MCF 10A (cell line): ENCODE data around the gene TPP2. TPM values are rescaled to one million over a fixed set of nuclear protein-coding genes. Genes with fewer than 3 reads are reported as not detected.

ENCODE experiments used
- BruUV-seq: library from RNA; stranded (reverse); fragments of 400-500 nt; replicated peaks from 2 replicates; lab custom pipeline; 2021; lab: Mats Ljungman, UMichigan
- CTCF ChIA-PET: fragments of 300-600 bp; sonication (Branson Sonifier 250); formaldehyde crosslinking; extraction: SDS; loops from one replicate; lab custom pipeline; 2021; ENCODE audit warnings: antibody characterized with exemption, inconsistent platforms; lab: Yijun Ruan, JAX
- POLR2A ChIA-PET: fragments of 300-600, 350-650 bp; sonication (Branson Sonifier 250); formaldehyde crosslinking; extraction: SDS; loops from one replicate; lab custom pipeline; 2020; ENCODE audit warnings: antibody characterized with exemption, inconsistent platforms; lab: Yijun Ruan, JAX
- DNase-seq: peaks from one replicate; pipeline ENCODE4 v3.0.0-alpha.2; 2018; ENCODE audit not compliant: unreplicated experiment
- H3K27ac Mint-ChIP-seq: one replicate; pipeline ENCODE4 v1.8.0; 2022; ENCODE audit warnings: mild to moderate bottlenecking, low read depth, mixed read lengths; ENCODE audit not compliant: unreplicated experiment
- H3K27me3 Mint-ChIP-seq: one replicate; pipeline ENCODE4 v1.8.0; 2022; ENCODE audit warnings: mixed read lengths; ENCODE audit not compliant: insufficient read depth, unreplicated experiment
- H3K36me3 Mint-ChIP-seq: one replicate; pipeline ENCODE4 v1.8.0; 2022; ENCODE audit warnings: mild to moderate bottlenecking, moderate library complexity, mixed read lengths; ENCODE audit not compliant: insufficient read depth, unreplicated experiment
- H3K4me1 Mint-ChIP-seq: one replicate; pipeline ENCODE4 v1.8.0; 2022; ENCODE audit warnings: mixed read lengths; ENCODE audit not compliant: insufficient read depth, unreplicated experiment
- H3K4me3 Mint-ChIP-seq: one replicate; pipeline ENCODE4 v1.8.0; 2022; ENCODE audit warnings: mild to moderate bottlenecking, moderate library complexity, mixed read lengths; ENCODE audit not compliant: unreplicated experiment
- H3K9me3 Mint-ChIP-seq: one replicate; pipeline ENCODE4 v1.8.0; 2022; ENCODE audit warnings: mixed read lengths; ENCODE audit not compliant: unreplicated experiment
- CTCF ChIP-seq: fragments of 200-600 bp; IDR thresholded peaks from one replicate; pipeline ENCODE4 v1.8.0; 2022; ENCODE audit warnings: antibody characterized with exemption, mild to moderate bottlenecking; ENCODE audit not compliant: unreplicated experiment
- intact Hi-C: fragments of 100-400 bp; cut with micrococcal nuclease; formaldehyde crosslinking; loops from 2 replicates; pipeline ENCODE4 v1.14.1; 2022
- total RNA-seq: library from RNA; stranded (reverse); gene quantifications from 2 replicates; pipeline ENCODE4 v1.2.3, GENCODE V29; 2022

The TPP2 gene
- total RNA-seq, 1 experiment from 2014 or later = 44.2 TPM

GRCh38 chr13:102651392-102651791 lies 54.6 kb downstream of the TPP2 start:
- BruUV-seq = no TSS peak
- DNase-seq = peak; percentile 32
- H3K27me3 Mint-ChIP-seq = no peaks in the 10 kb centered on the region
- no peak overlapping the region for H3K4me3 Mint-ChIP-seq
- TF ChIP-seq CTCF = no peak
- peaks cover 6% of the 10 kb centered on the region for H3K4me1 Mint-ChIP-seq
- ChIA-PET POLR2A (interaction anchor here (0.9 to 3.7 kb wide), 6 partner anchors 8 to 194 kb away, joined by 3 to 22 read pairs (median 5); partner anchors contain the start of gene ERCC5), CTCF (interaction anchor here (0.5 to 4.0 kb wide), 5 partner anchors 13 to 504 kb away, joined by 4 to 21 read pairs (median 4); no protein-coding TSS in a partner anchor)
- no peaks in the 10 kb centered on the region for H3K9me3 Mint-ChIP-seq
- intact Hi-C loops = loop anchor here (5.0 kb wide), 1 partner anchor 76 kb away; no protein-coding TSS in a partner anchor
- peaks cover 29% of the 10 kb centered on the region for H3K36me3 Mint-ChIP-seq
- H3K27ac Mint-ChIP-seq = no peak overlapping the region

- intact Hi-C loops = loop anchor here (5.0 kb wide), 1 partner anchor 75 kb away; no protein-coding TSS in a partner anchor
- Mint-ChIP-seq H3K9me3 (no peaks in the 10 kb centered on the region), H3K36me3 (peaks cover 24% of the 10 kb centered on the region), H3K4me1 (peaks cover 6% of the 10 kb centered on the region), H3K4me3 (no peak overlapping the region), H3K27me3 (no peaks in the 10 kb centered on the region), H3K27ac (peak overlapping the region; percentile 27)
- DNase-seq = peak; percentile 79
- CTCF ChIA-PET = interaction anchor here (0.5 to 4.0 kb wide), 5 partner anchors 14 to 503 kb away, joined by 4 to 21 read pairs (median 4); no protein-coding TSS in a partner anchor
- BruUV-seq = no TSS peak
- no peak for TF ChIP-seq CTCF
- POLR2A ChIA-PET = interaction anchor here (0.9 to 3.7 kb wide), 6 partner anchors 9 to 193 kb away, joined by 3 to 22 read pairs (median 5); partner anchors contain the start of gene ERCC5
Measured at GRCh38 chr13:102651892-102652291, 55.1 kb downstream of the TPP2 start.

GRCh38 chr13:102654756-102655155 lies 58.0 kb downstream of the TPP2 start:
- POLR2A ChIA-PET = interaction anchor here (0.6 kb wide), 1 partner anchor 9 kb away, joined by 3 read pairs; no protein-coding TSS in a partner anchor
- CTCF ChIA-PET = interaction anchor here (0.7 to 4.0 kb wide), 4 partner anchors 67 to 887 kb away, joined by 3 to 21 read pairs (median 4); no protein-coding TSS in a partner anchor
- no TSS peak for BruUV-seq
- intact Hi-C loops = loop anchor here (5.0 kb wide), 1 partner anchor 73 kb away; no protein-coding TSS in a partner anchor
- H3K36me3 Mint-ChIP-seq = peaks cover 24% of the 10 kb centered on the region
- no peak overlapping the region for H3K4me3 Mint-ChIP-seq
- H3K4me1 Mint-ChIP-seq = peaks cover 6% of the 10 kb centered on the region
- no peaks in the 10 kb centered on the region for H3K9me3 Mint-ChIP-seq
- TF ChIP-seq CTCF = no peak
- H3K27me3 Mint-ChIP-seq = no peaks in the 10 kb centered on the region
- H3K27ac Mint-ChIP-seq = no peak overlapping the region
- DNase-seq = no peak

- BruUV-seq = no TSS peak
- intact Hi-C loops = no loop called here
- no peak overlapping the region for H3K4me3 Mint-ChIP-seq
- POLR2A ChIA-PET = interaction anchor here (0.7 to 1.1 kb wide), 3 partner anchors 9 to 61 kb away, joined by 3 to 5 read pairs (median 3); partner anchors contain the start of gene TPP2
- no peaks in the 10 kb centered on the region for H3K4me1 Mint-ChIP-seq
- peaks cover 45% of the 10 kb centered on the region for H3K36me3 Mint-ChIP-seq
- no peak for DNase-seq
- H3K27me3 Mint-ChIP-seq = no peaks in the 10 kb centered on the region
- TF ChIP-seq CTCF = no peak
- CTCF ChIA-PET = interaction anchor here (1.7 kb wide), 1 partner anchor 67 kb away, joined by 8 read pairs; no protein-coding TSS in a partner anchor
- H3K27ac Mint-ChIP-seq = no peak overlapping the region
- H3K9me3 Mint-ChIP-seq = no peaks in the 10 kb centered on the region
Measured at GRCh38 chr13:102657630-102658029, 60.8 kb downstream of the TPP2 start.
